Liver (tissue), 3 donors: ENCODE data around the gene CCDC152.
"Not testable (repeated sequence)": the region's sequence is repeated elsewhere in the genome, so short reads cannot be mapped to it uniquely, and the experiment has no call there.

Source experiments
- EGR1 ChIP-seq, 2 donors: IDR thresholded peaks; 2 replicates each; pipeline ENCODE4 v1.6.1; 2016 to 2018; ENCODE audit warnings: antibody characterized with exemption in 2 of 2, low read depth in 2 of 2
- HNF4G ChIP-seq: IDR thresholded peaks from 2 replicates; pipeline ENCODE4 v1.6.1; 2016; ENCODE audit warnings: antibody characterized with exemption
- JUND ChIP-seq, 2 donors: IDR thresholded peaks; 2 replicates each; pipeline ENCODE4 v1.6.1; 2016; ENCODE audit warnings: antibody characterized with exemption in 2 of 2
- MAX ChIP-seq: IDR thresholded peaks from 2 replicates; pipeline ENCODE4 v1.6.1; 2016; ENCODE audit warnings: antibody characterized with exemption
- NR2F2 ChIP-seq: IDR thresholded peaks from 2 replicates; pipeline ENCODE4 v1.6.1; 2016; ENCODE audit warnings: antibody characterized with exemption
- RAD21 ChIP-seq, 2 donors: IDR thresholded peaks; 2 replicates each; pipeline ENCODE4 v1.6.1; 2016; ENCODE audit warnings: antibody characterized with exemption in 2 of 2, mild to moderate bottlenecking in 2 of 2
- SP1 ChIP-seq: IDR thresholded peaks from 2 replicates; pipeline ENCODE4 v1.6.1; 2018; ENCODE audit warnings: antibody characterized with exemption, mild to moderate bottlenecking
- TAF1 ChIP-seq: conservative IDR thresholded peaks from 2 replicates; pipeline ENCODE4 v1.6.1; 2016; ENCODE audit warnings: antibody characterized with exemption, mild to moderate bottlenecking
- TF ChIP-seq, protein P1 (sequence below): fragments of 150-350 bp; IDR thresholded peaks from 2 replicates; pipeline ENCODE4 v1.5.1; 2017; ENCODE audit warnings: improper control_type of control experiment, low read depth, low read length; ENCODE audit not compliant: missing input control
- TF ChIP-seq, protein P2 (sequence below): IDR thresholded peaks from 2 replicates; pipeline ENCODE4 v1.6.1; 2016; ENCODE audit warnings: antibody characterized with exemption, mild to moderate bottlenecking
- TF ChIP-seq, protein P3 (sequence below): IDR thresholded peaks from 2 replicates; pipeline ENCODE4 v1.6.1; 2016; ENCODE audit warnings: antibody characterized with exemption
- donor health status: healthy.
- donor health status: healthy.

DNA sequence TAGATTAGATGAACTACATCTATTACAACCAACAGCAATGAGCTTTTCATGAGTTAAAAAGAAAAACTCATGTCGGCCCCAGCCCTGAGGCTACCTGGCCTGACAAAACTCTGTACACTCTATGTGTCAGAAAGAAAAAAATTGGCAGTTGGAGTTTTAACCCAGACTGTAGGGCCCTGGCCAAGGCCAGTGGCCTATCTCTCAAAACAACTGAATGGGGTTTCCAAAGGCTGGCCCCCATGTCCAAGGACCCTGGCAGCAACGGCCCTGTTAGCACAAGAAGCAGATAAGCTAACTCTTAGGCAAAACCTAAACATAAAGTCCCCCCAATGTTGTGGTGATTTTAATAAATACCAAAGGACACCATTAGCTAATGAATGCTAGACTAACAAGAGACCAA is 59.9 kb downstream of the CCDC152 start:
- TF ChIP-seq MAX; RAD21 (IDR thresholded peaks at IDR 0.05); JUND (IDR thresholded peaks at IDR 0.05); SP1; NR2F2; HNF4G; EGR1 (IDR thresholded peaks at IDR 0.05; ENCODE audit: low read depth in 2 of 2); TAF1: not testable (repeated sequence)
- TF ChIP-seq, protein P1, sequence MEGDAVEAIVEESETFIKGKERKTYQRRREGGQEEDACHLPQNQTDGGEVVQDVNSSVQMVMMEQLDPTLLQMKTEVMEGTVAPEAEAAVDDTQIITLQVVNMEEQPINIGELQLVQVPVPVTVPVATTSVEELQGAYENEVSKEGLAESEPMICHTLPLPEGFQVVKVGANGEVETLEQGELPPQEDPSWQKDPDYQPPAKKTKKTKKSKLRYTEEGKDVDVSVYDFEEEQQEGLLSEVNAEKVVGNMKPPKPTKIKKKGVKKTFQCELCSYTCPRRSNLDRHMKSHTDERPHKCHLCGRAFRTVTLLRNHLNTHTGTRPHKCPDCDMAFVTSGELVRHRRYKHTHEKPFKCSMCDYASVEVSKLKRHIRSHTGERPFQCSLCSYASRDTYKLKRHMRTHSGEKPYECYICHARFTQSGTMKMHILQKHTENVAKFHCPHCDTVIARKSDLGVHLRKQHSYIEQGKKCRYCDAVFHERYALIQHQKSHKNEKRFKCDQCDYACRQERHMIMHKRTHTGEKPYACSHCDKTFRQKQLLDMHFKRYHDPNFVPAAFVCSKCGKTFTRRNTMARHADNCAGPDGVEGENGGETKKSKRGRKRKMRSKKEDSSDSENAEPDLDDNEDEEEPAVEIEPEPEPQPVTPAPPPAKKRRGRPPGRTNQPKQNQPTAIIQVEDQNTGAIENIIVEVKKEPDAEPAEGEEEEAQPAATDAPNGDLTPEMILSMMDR = not testable (repeated sequence)
- TF ChIP-seq, protein P2, sequence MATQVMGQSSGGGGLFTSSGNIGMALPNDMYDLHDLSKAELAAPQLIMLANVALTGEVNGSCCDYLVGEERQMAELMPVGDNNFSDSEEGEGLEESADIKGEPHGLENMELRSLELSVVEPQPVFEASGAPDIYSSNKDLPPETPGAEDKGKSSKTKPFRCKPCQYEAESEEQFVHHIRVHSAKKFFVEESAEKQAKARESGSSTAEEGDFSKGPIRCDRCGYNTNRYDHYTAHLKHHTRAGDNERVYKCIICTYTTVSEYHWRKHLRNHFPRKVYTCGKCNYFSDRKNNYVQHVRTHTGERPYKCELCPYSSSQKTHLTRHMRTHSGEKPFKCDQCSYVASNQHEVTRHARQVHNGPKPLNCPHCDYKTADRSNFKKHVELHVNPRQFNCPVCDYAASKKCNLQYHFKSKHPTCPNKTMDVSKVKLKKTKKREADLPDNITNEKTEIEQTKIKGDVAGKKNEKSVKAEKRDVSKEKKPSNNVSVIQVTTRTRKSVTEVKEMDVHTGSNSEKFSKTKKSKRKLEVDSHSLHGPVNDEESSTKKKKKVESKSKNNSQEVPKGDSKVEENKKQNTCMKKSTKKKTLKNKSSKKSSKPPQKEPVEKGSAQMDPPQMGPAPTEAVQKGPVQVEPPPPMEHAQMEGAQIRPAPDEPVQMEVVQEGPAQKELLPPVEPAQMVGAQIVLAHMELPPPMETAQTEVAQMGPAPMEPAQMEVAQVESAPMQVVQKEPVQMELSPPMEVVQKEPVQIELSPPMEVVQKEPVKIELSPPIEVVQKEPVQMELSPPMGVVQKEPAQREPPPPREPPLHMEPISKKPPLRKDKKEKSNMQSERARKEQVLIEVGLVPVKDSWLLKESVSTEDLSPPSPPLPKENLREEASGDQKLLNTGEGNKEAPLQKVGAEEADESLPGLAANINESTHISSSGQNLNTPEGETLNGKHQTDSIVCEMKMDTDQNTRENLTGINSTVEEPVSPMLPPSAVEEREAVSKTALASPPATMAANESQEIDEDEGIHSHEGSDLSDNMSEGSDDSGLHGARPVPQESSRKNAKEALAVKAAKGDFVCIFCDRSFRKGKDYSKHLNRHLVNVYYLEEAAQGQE = not testable (repeated sequence)
- TF ChIP-seq, protein P3, sequence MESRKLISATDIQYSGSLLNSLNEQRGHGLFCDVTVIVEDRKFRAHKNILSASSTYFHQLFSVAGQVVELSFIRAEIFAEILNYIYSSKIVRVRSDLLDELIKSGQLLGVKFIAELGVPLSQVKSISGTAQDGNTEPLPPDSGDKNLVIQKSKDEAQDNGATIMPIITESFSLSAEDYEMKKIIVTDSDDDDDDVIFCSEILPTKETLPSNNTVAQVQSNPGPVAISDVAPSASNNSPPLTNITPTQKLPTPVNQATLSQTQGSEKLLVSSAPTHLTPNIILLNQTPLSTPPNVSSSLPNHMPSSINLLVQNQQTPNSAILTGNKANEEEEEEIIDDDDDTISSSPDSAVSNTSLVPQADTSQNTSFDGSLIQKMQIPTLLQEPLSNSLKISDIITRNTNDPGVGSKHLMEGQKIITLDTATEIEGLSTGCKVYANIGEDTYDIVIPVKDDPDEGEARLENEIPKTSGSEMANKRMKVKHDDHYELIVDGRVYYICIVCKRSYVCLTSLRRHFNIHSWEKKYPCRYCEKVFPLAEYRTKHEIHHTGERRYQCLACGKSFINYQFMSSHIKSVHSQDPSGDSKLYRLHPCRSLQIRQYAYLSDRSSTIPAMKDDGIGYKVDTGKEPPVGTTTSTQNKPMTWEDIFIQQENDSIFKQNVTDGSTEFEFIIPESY = not testable (repeated sequence)
